ENCODE measurements around the gene MRPL36.
"Not testable (repeated sequence)": the region's sequence is repeated elsewhere in the genome, so short reads cannot be mapped to it uniquely, and the experiment has no call there.

The MRPL36 gene

DNA sequence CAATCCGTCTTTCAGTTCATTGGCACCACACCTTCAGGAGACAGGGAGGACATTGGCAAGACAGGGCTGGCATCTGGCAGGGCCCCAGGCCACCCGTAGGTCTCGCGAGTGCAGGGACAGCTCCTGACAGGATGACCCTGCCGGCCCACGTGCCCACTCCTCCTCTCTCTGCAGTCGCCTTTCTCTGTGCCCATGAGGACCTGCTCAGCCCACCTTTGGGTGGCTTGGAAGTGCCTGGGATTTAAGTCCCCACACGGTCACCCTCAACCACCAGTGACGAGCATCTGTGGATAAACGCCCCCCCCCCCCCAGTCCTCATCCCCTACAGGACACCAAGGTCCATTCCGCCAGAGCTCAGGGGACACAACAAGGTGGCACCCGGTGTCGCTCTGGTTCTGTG, 4.1 kb downstream of the MRPL36 start:
- no peak for DNase-seq

DNA sequence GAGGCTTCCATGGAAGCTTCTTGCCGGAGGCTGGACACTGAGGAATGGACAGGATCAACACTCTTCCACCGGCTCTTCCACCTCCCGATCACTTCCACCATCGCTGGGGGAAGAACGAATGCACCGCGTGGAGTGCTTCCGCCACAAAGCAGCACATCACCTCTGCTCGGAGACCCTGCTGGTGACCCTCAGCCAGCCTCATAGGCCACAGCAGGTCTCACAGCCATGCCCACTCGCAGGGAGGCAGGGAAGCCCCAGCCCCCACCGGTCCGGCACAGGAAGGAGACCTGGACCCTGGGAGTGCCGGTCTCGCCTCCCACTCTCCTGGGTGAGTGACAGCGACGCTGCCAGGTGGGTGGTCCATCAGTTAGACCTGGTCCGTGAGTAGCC, 4.7 kb downstream of the MRPL36 start:
- no peak for DNase-seq

DNA sequence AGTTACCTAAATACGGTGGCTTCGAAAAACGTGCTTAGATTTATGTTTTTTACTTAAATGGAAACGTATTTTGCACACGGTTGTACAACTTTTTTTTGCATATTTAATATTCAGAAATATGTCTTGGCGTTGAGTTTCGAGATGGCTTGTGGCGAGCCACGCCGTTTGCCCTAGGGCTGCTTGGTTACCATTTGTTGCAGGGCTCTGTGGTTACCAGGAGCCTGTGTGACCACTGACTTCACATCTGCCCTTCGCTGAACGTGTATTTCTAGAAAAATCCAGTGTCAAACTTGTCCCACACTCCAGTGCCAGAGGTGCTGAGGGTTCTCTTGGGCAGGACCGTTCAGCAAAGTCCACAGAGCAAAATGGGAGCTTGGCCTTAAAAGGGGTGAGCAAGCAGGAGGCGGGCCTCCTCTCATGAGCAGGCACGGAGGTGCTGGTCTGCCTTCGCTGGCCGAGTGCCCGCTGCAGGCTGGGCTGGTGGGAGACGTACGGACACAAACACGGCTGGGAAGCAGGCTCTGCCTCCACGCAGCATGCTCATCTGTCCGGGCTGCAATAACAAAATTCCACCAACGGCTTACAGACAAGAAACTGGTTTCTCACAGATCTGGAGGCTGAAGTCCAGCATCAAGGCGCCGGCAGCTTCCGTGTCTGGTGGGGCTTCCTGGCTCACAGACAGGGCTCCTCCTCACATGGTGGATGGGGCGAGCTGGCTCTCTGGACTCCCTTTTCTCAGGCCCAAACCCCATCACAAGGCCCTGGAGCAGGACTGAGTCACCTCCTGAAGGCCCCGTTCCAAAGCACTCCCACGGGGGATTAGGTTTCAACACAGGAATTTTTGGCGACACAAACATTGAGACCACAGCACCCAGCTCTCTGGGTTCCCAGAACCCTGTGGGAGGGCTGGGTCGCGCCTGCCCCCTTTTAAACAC, 5.4 kb downstream of the MRPL36 start:
- DNase-seq, result no peak

- peak; percentile 40 for DNase-seq
Measured at GRCh38 chr5:1793301-1793740, 6.3 kb downstream of the MRPL36 start.

DNA sequence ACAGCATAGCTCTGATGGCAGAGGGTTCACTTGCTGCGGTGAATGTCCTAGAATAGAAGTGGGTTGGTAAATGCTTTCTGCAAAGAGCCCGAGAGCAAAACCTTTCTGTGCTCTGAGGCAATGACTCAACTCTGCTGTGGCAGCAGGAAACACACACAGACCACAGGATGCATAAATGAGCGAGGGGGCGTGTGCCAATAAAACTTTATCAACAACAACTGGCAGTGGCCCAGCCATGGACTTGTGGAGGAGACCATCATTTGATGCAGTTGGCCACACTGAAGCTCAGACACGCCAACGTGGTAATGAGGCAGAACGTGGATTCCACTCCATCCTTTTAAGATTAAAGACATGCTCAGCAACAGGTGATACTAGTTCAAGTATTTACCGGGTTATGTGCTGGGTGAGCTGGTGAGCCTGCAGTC, 6.8 kb downstream of the MRPL36 start:
- peak; percentile 73 for DNase-seq

DNA sequence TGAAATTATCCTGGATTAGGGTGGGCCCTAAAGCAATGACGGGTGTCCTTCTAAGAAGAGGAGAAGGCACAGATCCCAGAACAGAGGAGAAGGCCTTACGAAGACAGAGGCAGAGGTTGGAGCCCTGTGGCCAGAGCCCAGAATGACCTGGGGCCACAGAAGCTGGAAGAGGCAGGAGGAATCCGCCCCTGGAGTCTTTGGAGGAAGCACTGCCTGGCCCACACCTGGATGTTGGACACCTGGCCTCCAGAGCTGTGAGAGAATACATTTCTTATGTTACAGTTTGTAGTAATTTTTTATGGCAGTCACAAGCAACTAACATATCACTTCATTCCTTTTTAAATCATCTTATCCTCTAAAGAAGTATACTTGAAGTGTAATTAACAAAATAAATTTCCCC, 8.5 kb downstream of the MRPL36 start:
- DNase-seq, result no peak

- no peak for DNase-seq
Measured at GRCh38 chr5:1789834-1790471, 9.7 kb downstream of the MRPL36 start.

GRCh38 chr5:1789438-1789833, 10.2 kb downstream of the MRPL36 start:
- DNase-seq, result not testable (repeated sequence)

- no peak for DNase-seq
Measured at GRCh38 chr5:1788828-1789227, 10.8 kb downstream of the MRPL36 start.

DNA sequence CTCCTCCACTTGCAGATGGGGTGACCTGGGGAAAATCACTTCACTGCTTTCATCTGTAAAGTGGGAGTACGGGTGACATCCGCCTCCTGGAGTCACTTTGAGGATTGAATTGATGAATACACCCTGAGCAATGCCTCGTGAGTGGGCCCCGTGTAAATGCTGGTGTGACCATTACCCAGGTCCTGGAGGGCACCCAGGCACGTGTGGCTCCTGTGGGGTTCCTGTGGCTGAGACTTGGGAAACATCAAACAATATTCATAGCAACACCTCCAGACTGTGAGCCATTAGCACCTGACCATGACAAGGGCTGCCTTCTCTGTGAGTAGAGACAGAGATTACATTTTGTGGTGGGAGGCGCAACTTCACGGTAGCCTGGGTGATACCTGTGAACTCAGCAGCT, 11.4 kb downstream of the MRPL36 start:
- DNase-seq, result no peak

DNA sequence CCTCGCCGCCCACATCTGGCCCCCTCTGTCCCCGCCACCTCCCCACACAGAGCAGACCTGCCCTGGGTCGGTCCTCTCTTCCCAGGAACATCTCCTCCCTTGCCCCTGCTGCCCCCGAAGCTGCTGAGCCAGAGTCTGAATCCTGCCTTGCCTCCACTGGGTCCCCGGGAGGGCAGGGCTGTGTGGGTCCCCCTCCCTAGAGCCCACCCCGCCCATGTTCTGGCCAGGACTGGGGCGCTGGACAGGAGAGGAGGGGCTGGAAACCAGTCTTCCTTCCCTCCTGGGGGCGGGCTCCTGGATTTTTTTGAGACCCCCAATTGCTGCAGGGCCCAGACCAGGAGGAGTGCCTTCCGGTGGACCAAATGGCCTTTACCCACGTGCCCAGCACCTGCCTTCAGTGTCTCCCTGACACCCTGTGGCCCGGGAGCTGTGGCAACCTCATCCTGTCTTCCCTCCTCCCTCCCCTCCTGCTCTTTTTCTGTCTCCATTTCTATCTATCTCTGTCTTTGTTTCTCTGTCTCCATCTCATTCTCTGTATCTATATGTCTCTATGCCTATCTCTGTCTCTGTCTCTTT, 12.1 kb downstream of the MRPL36 start:
- no peak for DNase-seq

DNA sequence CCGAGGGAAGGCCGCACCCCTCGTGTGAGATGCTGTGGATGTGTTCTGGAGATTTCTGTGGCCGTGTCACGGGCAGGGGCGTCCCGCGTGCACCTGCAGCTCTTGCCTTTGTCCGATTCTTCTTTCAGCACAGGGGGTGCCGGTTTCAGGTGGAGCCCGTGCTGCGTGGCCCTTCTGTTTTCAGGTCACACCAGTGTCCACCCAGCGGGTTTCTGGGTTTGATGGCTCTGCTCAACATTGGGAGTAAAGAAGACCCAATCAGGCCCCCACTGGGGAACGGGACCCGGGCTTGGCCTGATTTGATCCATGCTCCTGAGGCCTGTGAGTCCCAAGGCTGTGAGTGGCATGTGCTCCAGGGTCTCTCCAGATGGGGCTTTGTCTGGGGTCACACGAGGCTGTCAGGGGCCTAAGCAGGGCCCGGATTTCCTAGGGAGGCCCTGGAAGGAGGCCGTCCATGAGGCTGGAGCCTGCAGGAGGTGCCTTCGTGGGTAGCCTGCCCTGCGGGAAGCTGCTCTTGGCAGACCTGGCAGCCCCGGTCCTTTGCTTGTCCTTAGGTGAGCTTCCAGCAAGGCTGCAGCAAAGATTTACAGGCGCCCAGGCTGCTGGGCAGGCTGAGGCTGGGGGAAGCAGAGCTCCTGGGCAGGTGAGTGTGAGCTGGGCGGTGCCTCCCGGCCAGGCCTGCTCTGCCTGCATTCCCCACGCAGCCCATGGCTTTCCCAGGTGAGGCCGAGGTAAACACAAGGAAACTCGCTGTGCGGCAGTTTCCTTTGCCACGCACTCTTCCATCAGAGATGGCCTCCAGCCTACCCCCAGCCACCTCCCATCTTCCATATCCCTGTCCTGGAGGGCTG, 12.8 kb downstream of the MRPL36 start:
- DNase-seq, result no peak

DNA sequence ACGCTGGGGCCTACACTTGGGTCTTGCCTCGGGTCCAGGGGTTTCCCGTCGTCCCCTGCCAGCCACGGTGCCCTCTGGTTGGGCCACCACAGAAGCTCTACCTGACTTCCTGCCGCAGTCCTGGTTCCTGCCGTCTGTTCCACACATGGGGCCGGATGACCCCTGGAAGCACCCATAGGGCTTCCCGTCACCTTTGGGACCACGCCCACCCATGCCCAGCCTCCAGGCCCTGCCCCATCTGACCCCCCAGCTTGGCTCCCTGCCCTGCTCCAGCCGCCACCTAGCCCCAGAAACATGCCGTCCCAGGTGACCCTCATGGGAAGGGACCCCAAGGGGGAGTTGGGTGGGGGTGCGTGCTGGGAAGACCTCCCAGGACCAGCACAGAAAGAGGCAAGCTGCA, 13.7 kb downstream of the MRPL36 start:
- no peak for DNase-seq

DNA sequence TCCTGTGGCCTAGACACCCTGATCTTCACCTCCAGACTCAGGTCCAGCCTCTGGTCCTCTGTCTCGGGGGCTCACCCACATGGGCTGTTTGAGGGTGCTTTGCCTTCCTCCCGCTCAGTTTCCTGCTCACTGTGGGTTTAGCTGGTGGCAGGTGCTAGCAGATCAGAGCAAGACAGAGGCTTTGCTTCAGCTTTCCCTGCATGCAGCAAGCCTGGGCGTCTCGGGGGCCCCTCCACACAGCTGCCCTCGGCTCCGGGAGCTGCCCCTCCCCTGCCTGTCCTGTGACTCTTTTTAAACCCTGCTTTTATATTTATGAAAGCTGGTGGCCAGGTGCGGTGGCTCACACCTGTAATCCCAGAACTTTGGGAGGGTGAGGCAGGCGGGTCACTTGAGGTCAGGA, 14.6 kb downstream of the MRPL36 start:
- DNase-seq, result no peak

DNA sequence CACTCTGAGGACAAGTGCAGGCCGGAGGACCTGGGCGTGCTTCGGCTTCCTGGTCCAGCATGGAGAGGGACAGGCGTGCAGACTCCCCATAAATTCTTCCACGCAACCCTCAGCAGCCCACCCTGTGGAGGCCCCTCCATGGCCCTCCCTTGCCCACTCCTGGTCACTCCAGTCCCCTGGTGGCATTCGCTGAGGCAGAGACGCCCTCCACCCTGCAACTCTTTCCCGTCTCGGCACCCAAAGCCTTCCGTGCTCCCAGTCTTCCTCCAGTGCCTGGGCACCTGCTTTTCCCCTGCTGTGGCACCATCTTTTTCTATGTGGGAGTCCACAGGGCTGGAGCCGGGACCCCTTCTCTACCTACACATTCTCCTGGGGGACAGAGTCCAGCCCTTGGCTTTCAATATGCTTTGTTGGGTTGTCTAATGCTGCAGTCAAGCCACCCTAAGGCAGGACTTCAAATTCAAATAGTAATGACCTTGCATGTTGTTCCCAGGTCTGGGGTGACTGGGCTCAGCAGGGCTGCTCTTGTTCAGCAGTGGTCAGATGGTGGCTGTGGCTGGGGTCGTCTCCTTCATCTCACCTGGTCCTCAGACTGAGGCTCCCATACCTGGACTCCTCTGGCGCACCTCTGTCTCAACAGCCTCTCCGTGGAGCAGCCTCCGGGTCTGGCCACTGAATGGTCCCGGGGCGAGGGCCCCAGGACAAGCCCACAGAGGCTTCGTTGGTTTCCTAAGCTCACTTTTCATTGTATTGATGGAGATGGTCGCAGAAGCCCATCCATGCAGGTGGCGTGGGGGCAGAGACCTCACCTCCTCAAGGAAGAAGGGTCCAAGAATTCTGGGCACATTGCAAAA, 15.2 kb downstream of the MRPL36 start:
- DNase-seq, result no peak

DNA sequence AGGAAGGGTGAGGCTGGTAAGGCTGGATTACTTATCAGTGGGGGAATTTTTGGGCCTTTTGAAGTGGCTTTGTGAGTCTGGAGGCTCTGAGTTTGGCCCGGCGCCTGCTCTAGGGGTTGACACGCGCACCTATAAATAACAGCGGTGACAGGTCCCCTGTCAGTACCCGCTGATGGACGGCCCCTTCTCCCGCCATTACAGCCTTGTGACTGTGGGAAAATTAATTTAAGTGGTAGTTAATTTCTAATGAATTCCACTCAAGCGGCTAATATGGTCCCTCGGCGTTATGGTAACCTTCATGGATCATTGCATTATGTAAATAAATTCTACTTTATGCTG, 16.5 kb downstream of the MRPL36 start:
- no peak for DNase-seq

DNA sequence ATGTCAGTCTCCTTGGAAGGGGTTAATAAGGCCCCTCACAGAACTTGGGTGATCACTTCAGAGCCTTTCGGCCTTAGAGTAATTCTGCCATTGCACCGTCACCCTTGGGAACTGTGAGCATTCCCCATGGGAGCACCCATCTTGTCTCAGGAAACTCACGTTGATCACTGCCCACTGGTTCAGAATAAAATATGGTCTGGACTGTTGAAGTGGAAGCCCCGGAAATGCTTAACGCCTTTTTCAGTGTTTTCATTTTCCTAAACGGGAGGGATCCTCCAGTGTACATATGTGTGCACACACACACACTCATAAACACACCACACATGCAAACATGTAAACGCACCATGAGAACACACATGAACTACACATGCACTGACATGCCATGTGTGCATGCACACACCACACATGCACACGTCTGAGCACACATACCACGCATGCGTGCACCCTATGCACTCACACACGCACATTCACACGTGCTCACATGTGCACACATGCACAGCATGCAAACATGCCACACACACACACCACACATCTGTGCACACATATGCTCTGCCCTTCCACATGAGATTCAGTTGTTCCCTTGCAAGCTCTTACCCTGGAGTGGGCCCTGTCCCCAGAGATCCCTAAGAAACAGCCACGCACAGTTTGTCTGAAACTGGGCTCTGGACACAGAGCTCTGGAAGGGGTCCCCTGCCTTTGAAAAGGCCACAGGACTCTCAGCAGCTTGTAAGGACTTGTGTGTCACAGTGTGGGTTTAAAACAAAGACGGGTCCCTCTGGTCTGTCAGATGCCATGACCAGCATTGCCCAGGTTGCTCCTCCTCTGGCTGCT, 17.0 kb downstream of the MRPL36 start:
- DNase-seq, result no peak

- DNase-seq, result no peak
Measured at GRCh38 chr5:1781726-1782384, 17.8 kb downstream of the MRPL36 start.

- DNase-seq, result no peak
Measured at GRCh38 chr5:1781107-1781506, 18.5 kb downstream of the MRPL36 start.

DNA sequence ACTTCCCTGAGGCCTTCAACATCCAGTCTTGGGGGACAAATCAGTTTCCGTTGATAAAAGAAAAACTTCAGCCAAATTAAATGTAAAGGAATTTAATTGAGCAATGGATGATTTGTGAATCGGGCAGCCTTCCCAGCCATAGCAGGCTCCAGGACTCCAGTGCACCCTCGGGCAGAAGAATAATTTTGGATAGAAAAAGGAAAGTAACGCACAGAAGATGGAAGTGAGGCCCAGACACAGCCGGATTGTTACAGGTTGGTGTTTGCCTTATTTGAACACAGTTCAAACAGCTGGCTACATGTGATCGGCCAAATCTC, 19.1 kb downstream of the MRPL36 start:
- no peak for DNase-seq
